Measurements from ENCODE around the gene MGMT. TPM values are rescaled to one million over a fixed set of nuclear protein-coding genes. Genes with fewer than 3 reads are reported as not detected.

Gene MGMT
- total and polyA plus RNA-seq, 2 donors (not counting 1 experiment from before 2014, with no cell fraction given): 1.9 to 29.1 TPM

DNA sequence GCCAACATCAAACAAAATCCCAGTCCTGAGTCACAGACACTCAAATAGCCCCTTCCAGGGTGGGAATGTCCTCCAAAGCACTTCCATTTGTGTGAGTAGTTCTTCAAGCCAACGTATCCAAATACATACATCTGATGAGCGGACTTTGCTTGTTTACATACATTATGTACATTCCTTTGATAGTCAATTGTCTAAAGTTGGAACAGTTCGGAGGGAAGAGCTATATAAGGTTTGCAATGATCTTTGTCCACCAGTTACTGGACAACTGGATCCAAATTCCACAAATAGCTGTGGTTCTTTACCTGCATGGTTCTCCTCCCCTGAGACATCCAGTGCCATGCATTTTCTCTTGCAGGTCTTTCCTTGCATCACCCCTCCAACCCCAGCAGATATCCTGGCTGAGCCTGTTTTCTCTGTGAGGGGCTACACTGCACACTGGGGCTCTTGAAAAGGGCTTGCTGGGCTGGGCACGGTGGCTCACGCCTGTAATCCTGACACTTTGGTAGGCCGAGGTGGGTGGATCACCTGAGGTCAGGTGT is 4.7 kb upstream of the MGMT start:
- no peaks in the 10 kb centered on the region for H3K9me3 ChIP-seq (ENCODE audit: control insufficient read depth, insufficient read depth, low read depth, low read length)
- TF ChIP-seq, protein P1, sequence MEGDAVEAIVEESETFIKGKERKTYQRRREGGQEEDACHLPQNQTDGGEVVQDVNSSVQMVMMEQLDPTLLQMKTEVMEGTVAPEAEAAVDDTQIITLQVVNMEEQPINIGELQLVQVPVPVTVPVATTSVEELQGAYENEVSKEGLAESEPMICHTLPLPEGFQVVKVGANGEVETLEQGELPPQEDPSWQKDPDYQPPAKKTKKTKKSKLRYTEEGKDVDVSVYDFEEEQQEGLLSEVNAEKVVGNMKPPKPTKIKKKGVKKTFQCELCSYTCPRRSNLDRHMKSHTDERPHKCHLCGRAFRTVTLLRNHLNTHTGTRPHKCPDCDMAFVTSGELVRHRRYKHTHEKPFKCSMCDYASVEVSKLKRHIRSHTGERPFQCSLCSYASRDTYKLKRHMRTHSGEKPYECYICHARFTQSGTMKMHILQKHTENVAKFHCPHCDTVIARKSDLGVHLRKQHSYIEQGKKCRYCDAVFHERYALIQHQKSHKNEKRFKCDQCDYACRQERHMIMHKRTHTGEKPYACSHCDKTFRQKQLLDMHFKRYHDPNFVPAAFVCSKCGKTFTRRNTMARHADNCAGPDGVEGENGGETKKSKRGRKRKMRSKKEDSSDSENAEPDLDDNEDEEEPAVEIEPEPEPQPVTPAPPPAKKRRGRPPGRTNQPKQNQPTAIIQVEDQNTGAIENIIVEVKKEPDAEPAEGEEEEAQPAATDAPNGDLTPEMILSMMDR (conservative IDR thresholded peaks at IDR 0.05 in 1 of 2, IDR thresholded peaks at IDR 0.05 in 1 of 2; ENCODE audit: low read depth in 1 of 2, low read length in 2 of 2): no peak
- TF ChIP-seq EZH2 (IDR thresholded peaks at IDR 0.05; ENCODE audit: low read length, missing control alignments): no peak
- no peak overlapping the region for H3K4me3 ChIP-seq (replicated peaks in 1 of 4; ENCODE audit: control extremely low read depth in 1 of 4, insufficient read depth in 1 of 4, low read depth in 3 of 4, low read length in 4 of 4)
- H3K36me3 ChIP-seq (ENCODE audit: control insufficient read depth, insufficient read depth, low read length): no peaks in the 10 kb centered on the region
- H3K4me1 ChIP-seq (ENCODE audit: control insufficient read depth, extremely low read depth, insufficient read depth, low read length): no peaks in the 10 kb centered on the region
- no peaks in the 10 kb centered on the region for H3K27me3 ChIP-seq (ENCODE audit: control insufficient read depth, insufficient read depth, low read length)
- DNase-seq (ENCODE audit: low read depth in 2 of 2): no peak
- H3K4me2 ChIP-seq (ENCODE audit: extremely low read depth, insufficient read depth, low read length): no peak overlapping the region
- no peak overlapping the region for H3K27ac ChIP-seq (ENCODE audit: insufficient read depth, low read length)
- H4K20me1 ChIP-seq (ENCODE audit: control insufficient read depth, extremely low read depth, insufficient read depth, low read length): no peaks in the 10 kb centered on the region
- no peak overlapping the region for H2AFZ ChIP-seq (ENCODE audit: low read length)
- H3K79me2 ChIP-seq (ENCODE audit: control insufficient read depth, insufficient read depth, low read length): no peaks in the 10 kb centered on the region
- no peak overlapping the region for H3K9ac ChIP-seq (ENCODE audit: insufficient read depth, low read length)

DNA sequence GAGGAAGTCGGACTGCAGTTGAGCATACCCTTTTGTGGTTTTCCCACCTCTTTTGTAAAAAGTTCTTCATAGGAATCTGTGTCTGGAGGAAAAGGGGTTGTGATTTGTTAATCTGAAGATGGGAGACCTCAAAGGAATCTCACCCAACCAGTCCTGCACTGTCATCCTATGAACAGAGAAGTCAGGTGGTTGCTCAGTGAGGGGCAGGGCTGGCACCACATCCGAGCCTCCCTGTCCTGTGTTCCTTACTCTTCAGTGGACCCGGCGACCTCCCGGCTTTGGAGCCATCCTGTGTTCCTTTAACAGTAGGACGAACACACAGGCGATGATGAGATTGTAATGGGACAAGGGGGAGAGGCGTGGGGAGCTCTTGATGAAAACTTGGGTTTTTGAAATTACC is 2.8 kb upstream of the MGMT start:
- Histone ChIP-seq H4K20me1 (ENCODE audit: control insufficient read depth, extremely low read depth, insufficient read depth, low read length) (no peaks in the 10 kb centered on the region), H3K27ac (ENCODE audit: insufficient read depth, low read length) (no peak overlapping the region), H3K9ac (ENCODE audit: insufficient read depth, low read length) (no peak overlapping the region), H3K4me2 (ENCODE audit: extremely low read depth, insufficient read depth, low read length) (no peak overlapping the region), H3K9me3 (ENCODE audit: control insufficient read depth, insufficient read depth, low read depth, low read length) (no peaks in the 10 kb centered on the region), H3K4me3 (replicated peaks in 1 of 4; ENCODE audit: control extremely low read depth in 1 of 4, insufficient read depth in 1 of 4, low read depth in 3 of 4, low read length in 4 of 4) (no peak overlapping the region), H2AFZ (ENCODE audit: low read length) (no peak overlapping the region), H3K4me1 (ENCODE audit: control insufficient read depth, extremely low read depth, insufficient read depth, low read length) (no peaks in the 10 kb centered on the region), H3K79me2 (ENCODE audit: control insufficient read depth, insufficient read depth, low read length) (no peaks in the 10 kb centered on the region), H3K36me3 (ENCODE audit: control insufficient read depth, insufficient read depth, low read length) (no peaks in the 10 kb centered on the region), H3K27me3 (ENCODE audit: control insufficient read depth, insufficient read depth, low read length) (no peaks in the 10 kb centered on the region)
- DNase-seq (ENCODE audit: low read depth in 2 of 2): no peak
- TF ChIP-seq, protein P1 (conservative IDR thresholded peaks at IDR 0.05 in 1 of 2, IDR thresholded peaks at IDR 0.05 in 1 of 2; ENCODE audit: low read depth in 1 of 2, low read length in 2 of 2): no peak
- no peak for TF ChIP-seq EZH2 (IDR thresholded peaks at IDR 0.05; ENCODE audit: low read length, missing control alignments)

DNA sequence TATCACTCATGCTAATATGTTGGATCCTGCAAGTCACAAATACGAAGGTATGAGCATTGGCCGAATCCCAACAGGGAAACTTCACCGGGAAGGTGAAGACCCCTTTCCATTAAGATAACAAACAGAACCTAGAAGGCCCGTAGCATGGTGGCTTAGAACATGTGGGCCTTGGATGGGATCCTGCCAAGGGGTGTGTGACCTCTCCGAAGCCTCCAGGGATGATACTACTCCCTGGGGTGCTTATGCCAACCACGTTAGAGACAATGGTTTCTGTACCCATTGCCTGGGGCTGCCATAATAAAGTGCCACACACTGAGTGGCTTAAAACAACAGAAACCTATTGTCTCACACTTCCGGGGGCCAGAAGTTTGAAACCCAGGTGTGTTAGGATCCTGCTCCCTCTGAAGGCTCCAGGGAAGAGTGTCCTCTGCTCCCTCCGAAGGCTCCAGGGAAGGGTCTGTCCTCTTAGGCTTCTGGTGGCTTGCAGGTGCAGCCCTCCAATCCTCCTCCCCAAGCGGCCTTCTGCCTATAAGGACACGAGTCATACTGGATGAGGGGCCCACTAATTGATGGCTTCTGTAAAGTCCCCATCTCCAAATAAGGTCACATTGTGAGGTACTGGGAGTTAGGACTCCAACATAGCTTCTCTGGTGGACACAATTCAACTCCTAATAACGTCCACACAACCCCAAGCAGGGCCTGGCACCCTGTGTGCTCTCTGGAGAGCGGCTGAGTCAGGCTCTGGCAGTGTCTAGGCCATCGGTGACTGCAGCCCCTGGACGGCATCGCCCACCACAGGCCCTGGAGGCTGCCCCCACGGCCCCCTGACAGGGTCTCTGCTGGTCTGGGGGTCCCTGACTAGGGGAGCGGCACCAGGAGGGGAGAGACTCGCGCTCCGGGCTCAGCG is 992 bp upstream of the MGMT start:
- Histone ChIP-seq H3K36me3 (ENCODE audit: control insufficient read depth, insufficient read depth, low read length) (no peaks in the 10 kb centered on the region), H2AFZ (ENCODE audit: low read length) (no peak overlapping the region), H3K9ac (ENCODE audit: insufficient read depth, low read length) (no peak overlapping the region), H3K27ac (ENCODE audit: insufficient read depth, low read length) (peak overlapping the region; percentile 20), H3K4me1 (ENCODE audit: control insufficient read depth, extremely low read depth, insufficient read depth, low read length) (no peaks in the 10 kb centered on the region), H3K4me2 (ENCODE audit: extremely low read depth, insufficient read depth, low read length) (peak overlapping the region; percentile 75), H3K4me3 (replicated peaks in 1 of 4; ENCODE audit: control extremely low read depth in 1 of 4, insufficient read depth in 1 of 4, low read depth in 3 of 4, low read length in 4 of 4) (peak overlapping the region in 3 of 4 experiments; percentile 41 to 58 (median 45)), H3K79me2 (ENCODE audit: control insufficient read depth, insufficient read depth, low read length) (no peaks in the 10 kb centered on the region), H3K27me3 (ENCODE audit: control insufficient read depth, insufficient read depth, low read length) (no peaks in the 10 kb centered on the region), H3K9me3 (ENCODE audit: control insufficient read depth, insufficient read depth, low read depth, low read length) (no peaks in the 10 kb centered on the region), H4K20me1 (ENCODE audit: control insufficient read depth, extremely low read depth, insufficient read depth, low read length) (no peaks in the 10 kb centered on the region)
- no peak for DNase-seq (ENCODE audit: low read depth in 2 of 2)
- no peak for TF ChIP-seq EZH2 (IDR thresholded peaks at IDR 0.05; ENCODE audit: low read length, missing control alignments)
- TF ChIP-seq, protein P1 (conservative IDR thresholded peaks at IDR 0.05 in 1 of 2, IDR thresholded peaks at IDR 0.05 in 1 of 2; ENCODE audit: low read depth in 1 of 2, low read length in 2 of 2): no peak

Measured in fibroblast of lung (primary cell).